Measurements from ENCODE around the gene ENC1. TPM values are rescaled to one million over a fixed set of nuclear protein-coding genes. Genes with fewer than 3 reads are reported as not detected.

Gene ENC1
- total and polyA plus RNA-seq, 2 of the 8 experiments (the other 6 are each of a cell fraction or from before 2014, with no cell fraction given): 5.5 to 13.2 TPM

DNA sequence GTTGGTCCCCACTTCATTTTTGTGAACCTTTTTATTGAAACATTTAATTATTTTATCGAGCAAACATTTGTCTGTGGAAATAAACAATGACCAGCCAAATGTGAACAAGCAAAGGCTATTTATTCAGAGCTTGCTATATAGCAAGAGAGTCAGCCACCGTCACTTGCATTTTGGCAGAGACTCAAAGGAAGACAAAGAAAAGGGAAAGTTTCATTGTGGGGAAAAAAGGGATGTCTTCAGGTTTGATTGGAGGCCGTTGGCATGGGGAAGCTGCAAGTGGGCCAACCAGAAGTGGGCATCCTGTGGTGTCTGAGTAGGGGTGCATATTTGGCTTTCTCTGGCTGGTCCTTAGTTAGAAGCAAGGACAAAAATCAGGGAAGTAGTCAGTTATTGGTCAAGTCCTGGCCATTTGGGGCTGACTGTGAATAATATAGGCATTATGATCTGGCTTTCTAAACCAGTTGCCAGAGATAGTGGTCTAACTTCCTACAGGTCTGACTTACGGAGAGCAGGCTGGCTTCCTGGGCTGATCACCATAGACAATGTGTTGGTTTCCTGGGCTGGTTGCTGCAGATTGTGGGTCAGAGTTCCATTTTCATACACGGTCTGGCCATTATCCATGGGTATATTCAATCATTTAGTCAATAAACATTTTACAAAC lies 16.6 kb downstream of the ENC1 start:
- Histone ChIP-seq H3K56ac (replicated peaks; ENCODE audit: insufficient read length, low read depth, low read length) (no peak overlapping the region), H4K91ac (replicated peaks; ENCODE audit: insufficient read length, low read length) (no peak overlapping the region), H2BK12ac (ENCODE audit: low read depth, low read length) (no peak overlapping the region), H2AFZ (ENCODE audit: low read length) (no peak overlapping the region), H3K4me2 (ENCODE audit: insufficient read depth in 1 of 2, low read depth in 2 of 2, low read length in 2 of 2) (no peak overlapping the region), H3K18ac (ENCODE audit: extremely low read depth, low read length) (no peak overlapping the region), H2AK5ac (ENCODE audit: low read depth, low read length) (no peak overlapping the region), H3K9ac (replicated peaks in 1 of 4; ENCODE audit: extremely low read depth in 1 of 4, low read depth in 3 of 4, low read length in 3 of 4) (no peak overlapping the region), H3K27ac (ENCODE audit: low read depth, low read length) (no peak overlapping the region), H3K27me3 (replicated peaks in 1 of 4; ENCODE audit: control insufficient read depth in 3 of 4, extremely low read depth in 1 of 4, insufficient read depth in 3 of 4, low read length in 3 of 4) (no peaks in the 10 kb centered on the region), H4K5ac (ENCODE audit: insufficient read length, low read depth, low read length) (no peak overlapping the region), H3K4me1 (replicated peaks in 1 of 4; ENCODE audit: control insufficient read depth in 3 of 4, insufficient read depth in 4 of 4, low read length in 3 of 4) (peaks cover 0 to 13% (median 10%) of the 10 kb centered on the region in 4 experiments), H2BK15ac (ENCODE audit: low read length) (no peak overlapping the region), H2BK20ac (ENCODE audit: low read length) (no peak overlapping the region), H3K36me3 (ENCODE audit: control insufficient read depth in 2 of 4, insufficient read depth in 4 of 4, low read length in 3 of 4) (no peaks in the 10 kb centered on the region), H3K79me2 (ENCODE audit: control insufficient read depth in 1 of 2, insufficient read depth in 2 of 2, low read length in 2 of 2) (no peaks in the 10 kb centered on the region), H3K79me1 (ENCODE audit: low read depth, low read length) (no peaks in the 10 kb centered on the region), H4K8ac (ENCODE audit: extremely low read depth, insufficient read depth, low read length) (no peak overlapping the region), H3K14ac (ENCODE audit: insufficient read length) (no peak overlapping the region), H3K23ac (ENCODE audit: insufficient read length) (no peak overlapping the region), H3K4me3 (ENCODE audit: extremely low read depth in 1 of 4, insufficient read depth in 2 of 4, low read depth in 3 of 4, low read length in 4 of 4) (no peak overlapping the region), H3K4ac (replicated peaks; ENCODE audit: insufficient read length, low read depth, low read length) (no peak overlapping the region), H4K20me1 (replicated peaks in 1 of 2; ENCODE audit: control insufficient read depth in 1 of 2, insufficient read depth in 2 of 2, low read length in 2 of 2) (no peaks in the 10 kb centered on the region), H3K9me3 (ENCODE audit: insufficient read depth in 2 of 2, low read depth in 1 of 2, low read length in 1 of 2) (no peaks in the 10 kb centered on the region), H3K23me2 (ENCODE audit: low read depth, low read length) (no peaks in the 10 kb centered on the region), H2BK5ac (ENCODE audit: low read depth, low read length) (no peak overlapping the region), H2BK120ac (replicated peaks; ENCODE audit: low read depth, low read length) (no peak overlapping the region)
- ChIA-PET POLR2A (ENCODE audit: partially characterized antibody) (no interaction called here), CTCF (ENCODE audit: partially characterized antibody) (interaction anchor here (1.0 to 3.4 kb wide), 4 partner anchors 11 to 229 kb away, joined by 3 to 9 read pairs (median 4); no protein-coding TSS in a partner anchor)
- 95% methylated on average over 5 of the region's 5 CpGs; no CpG with 5 or more reads in 1 of the 2 experiments for WGBS, 2 experiments (ENCODE audit: extremely low coverage in 1 of 2, insufficient coverage in 1 of 2, insufficient read length in 1 of 2, insufficient replicate concordance in 2 of 2, low coverage in 1 of 2, low lambda C conversion rate in 2 of 2, missing lambda C conversion rate in 1 of 2)
- DNase-seq (ENCODE audit: low read depth in 1 of 2, low spot score in 2 of 2) (no peak), FAIRE-seq (no peak)
- TF ChIP-seq SIX5 (IDR thresholded peaks at IDR 0.05; ENCODE audit: low read depth, low read length) (no peak), HDAC2 (IDR thresholded peaks at IDR 0.05; ENCODE audit: borderline replicate concordance in 1 of 2, low read depth in 2 of 2, low read length in 2 of 2) (no peak), POLR2AphosphoS5 (IDR thresholded peaks at IDR 0.05; ENCODE audit: low read depth, low read length) (no peak), TAF1 (IDR thresholded peaks at IDR 0.05; ENCODE audit: low read depth, low read length) (no peak), RBBP5 (IDR thresholded peaks at IDR 0.05; ENCODE audit: borderline replicate concordance, low read depth, low read length) (no peak)
- TF ChIP-seq, protein P1, sequence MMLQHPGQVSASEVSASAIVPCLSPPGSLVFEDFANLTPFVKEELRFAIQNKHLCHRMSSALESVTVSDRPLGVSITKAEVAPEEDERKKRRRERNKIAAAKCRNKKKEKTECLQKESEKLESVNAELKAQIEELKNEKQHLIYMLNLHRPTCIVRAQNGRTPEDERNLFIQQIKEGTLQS (IDR thresholded peaks at IDR 0.05; ENCODE audit: insufficient read depth, low read depth, low read length): no peak
